Liver (tissue), 9 donors: ENCODE measurements around the gene JAM2. TPM values are rescaled to one million over a fixed set of nuclear protein-coding genes. Genes with fewer than 3 reads are reported as not detected.

Experiments used
- DNase-seq: peaks from one replicate; pipeline ENCODE4 v3.0.0-alpha.2; 2017; ENCODE audit warnings: low spot score
- H3K27ac ChIP-seq, 2 donors: one replicate each; pipeline ENCODE4 v1.7.0; 2013; ENCODE audit warnings: inconsistent platforms in 2 of 2, low read length in 2 of 2, control low read depth in 1 of 2, low read depth in 1 of 2, mild to moderate bottlenecking in 1 of 2
- H3K27me3 ChIP-seq, 4 donors: one replicate each; pipeline versions ENCODE4 v1.6.1 to v1.7.0; 2013; ENCODE audit warnings: low read length in 3 of 4, inconsistent platforms in 1 of 4, mild to moderate bottlenecking in 1 of 4, moderate library complexity in 1 of 4; ENCODE audit not compliant: control insufficient read depth in 4 of 4, insufficient read depth in 4 of 4
- H3K36me3 ChIP-seq, 4 donors: one replicate each; pipeline versions ENCODE4 v1.6.1 to v1.7.0; 2013; ENCODE audit warnings: low read length in 3 of 4, mild to moderate bottlenecking in 3 of 4, low read depth in 1 of 4, moderate library complexity in 1 of 4; ENCODE audit not compliant: control insufficient read depth in 4 of 4, insufficient read depth in 3 of 4
- H3K4me1 ChIP-seq, 4 donors: one replicate each; pipeline versions ENCODE4 v1.6.1 to v1.7.0; 2013; ENCODE audit warnings: low read length in 3 of 4, mild to moderate bottlenecking in 3 of 4, moderate library complexity in 1 of 4; ENCODE audit not compliant: control insufficient read depth in 4 of 4, insufficient read depth in 4 of 4
- H3K4me3 ChIP-seq, 3 donors: one replicate each; pipeline versions ENCODE4 v1.6.1 to v1.7.0; 2013; ENCODE audit warnings: low read length in 3 of 3, control low read depth in 1 of 3, low read depth in 1 of 3, mild to moderate bottlenecking in 1 of 3
- H3K9ac ChIP-seq, 2 donors: one replicate each; pipeline ENCODE4 v1.7.0; 2013; ENCODE audit warnings: low read length in 2 of 2, mild to moderate bottlenecking in 2 of 2, moderate library complexity in 2 of 2, control low read depth in 1 of 2, low read depth in 1 of 2
- H3K9me3 ChIP-seq, 4 donors: one replicate each; pipeline versions ENCODE4 v1.6.1 to v1.7.0; 2013; ENCODE audit warnings: low read length in 3 of 4; ENCODE audit not compliant: control insufficient read depth in 4 of 4
- EGR1 ChIP-seq, 2 donors: IDR thresholded peaks; 2 replicates each; pipeline ENCODE4 v1.6.1; 2016 to 2018; ENCODE audit warnings: antibody characterized with exemption in 2 of 2, low read depth in 2 of 2
- FOXA1 ChIP-seq: IDR thresholded peaks from 2 replicates; pipeline ENCODE4 v1.6.1; 2016; ENCODE audit warnings: antibody characterized with exemption
- HNF4A ChIP-seq, 2 donors: conservative IDR thresholded peaks; 2 replicates each; pipeline ENCODE4 v1.6.1; 2016; ENCODE audit warnings: antibody characterized with exemption in 2 of 2, mild to moderate bottlenecking in 2 of 2
- HNF4G ChIP-seq: IDR thresholded peaks from 2 replicates; pipeline ENCODE4 v1.6.1; 2016; ENCODE audit warnings: antibody characterized with exemption
- MAX ChIP-seq: IDR thresholded peaks from 2 replicates; pipeline ENCODE4 v1.6.1; 2016; ENCODE audit warnings: antibody characterized with exemption
- RAD21 ChIP-seq, 2 donors: IDR thresholded peaks; 2 replicates each; pipeline ENCODE4 v1.6.1; 2016; ENCODE audit warnings: antibody characterized with exemption in 2 of 2, mild to moderate bottlenecking in 2 of 2
- SP1 ChIP-seq: IDR thresholded peaks from 2 replicates; pipeline ENCODE4 v1.6.1; 2018; ENCODE audit warnings: antibody characterized with exemption, mild to moderate bottlenecking
- TAF1 ChIP-seq: conservative IDR thresholded peaks from 2 replicates; pipeline ENCODE4 v1.6.1; 2016; ENCODE audit warnings: antibody characterized with exemption, mild to moderate bottlenecking
- YY1 ChIP-seq: IDR thresholded peaks from 2 replicates; pipeline ENCODE4 v1.6.1; 2016; ENCODE audit warnings: antibody characterized with exemption, mild to moderate bottlenecking
- WGBS: extraction: QIAGEN DNeasy Blood & Tissue Kit; methylation state at CpG from one replicate; pipeline ENCODE4 v1.1.7; 2013; 5-methylcytosine and 5-hydroxymethylcytosine counted together
- polyA plus RNA-seq, 2 donors: library from polyadenylated mRNA; stranded (reverse) in 1 of 2; unstranded in 1 of 2; fragments of 200-250 nt in 1 of 2; fragments of >200 nt in 1 of 2; fragmentation: Nextera tagmentation in 1 of 2; extraction: Ambion mirVana in 1 of 2; gene quantifications; one replicate each; pipeline versions ENCODE4 v1.2.1 to v1.2.3, GENCODE V29; 2013 to 2015
- total RNA-seq, 2 donors: library from RNA; depleted of rRNA; stranded (reverse); fragments of >200 nt; gene quantifications; one replicate each; pipeline ENCODE4 v1.2.3, GENCODE V29; 2014
- donor health status: healthy.
- donor health status: healthy.
- donor health status: healthy.
- donor health status: healthy.
- donor health status: healthy.

JAM2 gene
- total and polyA plus RNA-seq, 4 donors = 0.89 to 2.0 (median 1.3) TPM

DNA sequence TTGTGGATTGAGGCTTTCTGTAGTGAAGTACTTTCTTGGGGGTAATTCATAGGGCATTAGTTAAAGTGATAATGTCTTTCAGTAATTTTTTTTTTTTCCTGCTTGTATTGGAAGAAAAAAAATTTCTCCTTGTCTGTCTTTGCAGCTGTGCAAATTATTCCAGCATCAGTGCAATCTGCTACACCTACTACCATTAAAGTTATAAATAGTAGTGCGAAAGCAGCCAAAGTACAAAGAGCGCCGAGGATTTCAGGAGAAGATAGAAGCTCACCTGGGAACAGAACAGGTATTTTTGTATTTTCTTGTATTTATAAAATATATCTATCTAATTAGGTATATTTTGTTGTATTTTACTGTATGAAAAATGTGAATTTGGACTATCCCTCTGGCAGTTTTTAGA lies 125.0 kb downstream of the JAM2 start:
- Histone ChIP-seq H3K36me3 (peaks cover 6 to 63% (median 38%) of the 10 kb centered on the region in 4 donors), H3K9ac (no peak overlapping the region), H3K4me1 (no peaks in the 10 kb centered on the region), H3K27ac (no peak overlapping the region), H3K4me3 (no peak overlapping the region), H3K9me3 (no peaks in the 10 kb centered on the region), H3K27me3 (no peaks in the 10 kb centered on the region)
- TF ChIP-seq HNF4A (conservative IDR thresholded peaks at IDR 0.05) = no peak
- TF ChIP-seq HNF4G = no peak
- TF ChIP-seq FOXA1 = no peak
- TF ChIP-seq EGR1 (IDR thresholded peaks at IDR 0.05; ENCODE audit: low read depth in 2 of 2) = no peak
- TF ChIP-seq RAD21 (IDR thresholded peaks at IDR 0.05) = no peak
- TF ChIP-seq SP1 = no peak
- TF ChIP-seq YY1 = no peak
- no peak for TF ChIP-seq MAX
- no peak for TF ChIP-seq TAF1
- DNase-seq = no peak
- WGBS = 97% methylated on average over 3 of the region's 3 CpGs

Other genes starting within 250 kb of the JAM2 start
- gene MRPL39, start 31.8 kb upstream of the JAM2 start, total RNA-seq = 10 to 100 TPM; 19.2 to 25.7 TPM
- 10 to 100 TPM; 23.1 to 35.7 TPM for gene MRPL39, start 31.8 kb upstream of the JAM2 start, polyA plus RNA-seq
- gene ATP5PF, start 95.6 kb downstream of the JAM2 start, total RNA-seq = 100 to 1,000 TPM in 1 of 2 donors, 10 to 100 TPM in 1; 77.2 to 101 TPM
- 100 to 1,000 TPM; 317 to 637 TPM for gene ATP5PF, start 95.6 kb downstream of the JAM2 start, polyA plus RNA-seq
- gene GABPA, start 95.7 kb downstream of the JAM2 start, total RNA-seq = 10 to 100 TPM; 17.3 to 19.4 TPM
- 1 to 10 TPM; 5.4 to 5.7 TPM for gene GABPA, start 95.7 kb downstream of the JAM2 start, polyA plus RNA-seq